Sigmoid colon (tissue), 7 donors: ENCODE measurements around the gene ETV3L. TPM values are rescaled to one million over a fixed set of nuclear protein-coding genes. Genes with fewer than 3 reads are reported as not detected.
A peak's percentile ranks its signal among the peaks of the same experiment; 100 is the strongest.

Source experiments
- DNase-seq: peaks from one replicate; pipeline ENCODE4 v3.0.0-alpha.2; 2019
- H3K27ac ChIP-seq, 4 donors: fragments of 200-600 bp; sonication (generic); one replicate each; pipeline ENCODE4 v1.5.1; 2016 to 2019; ENCODE audit warnings: mild to moderate bottlenecking in 1 of 4
- H3K27me3 ChIP-seq, 3 donors: fragments of 200-600 bp; sonication (generic); one replicate each; pipeline ENCODE4 v1.5.1; 2019; ENCODE audit warnings: mild to moderate bottlenecking in 1 of 3
- H3K36me3 ChIP-seq, 4 donors: fragments of 200-600 bp; sonication (generic); one replicate each; pipeline ENCODE4 v1.5.1; 2016 to 2019
- H3K4me1 ChIP-seq, 4 donors: fragments of 200-600 bp; sonication (generic); one replicate each; pipeline ENCODE4 v1.5.1; 2017 to 2019
- H3K4me3 ChIP-seq, 4 donors: fragments of 200-600 bp; sonication (generic); one replicate each; pipeline ENCODE4 v1.5.1; 2017 to 2019; ENCODE audit warnings: mild to moderate bottlenecking in 2 of 4, moderate library complexity in 1 of 4
- H3K9me3 ChIP-seq, 4 donors: fragments of 200-600 bp in 3 of 4; sonication (generic) in 3 of 4; one replicate each; pipeline versions ENCODE4 v1.5.1 to v1.6.1; 2013 to 2019
- CTCF ChIP-seq, 4 experiments: fragments of 450-650 bp in 3 of 4; fragments of 200-600 bp in 1 of 4; IDR thresholded peaks; one replicate each; pipeline ENCODE4 v1.5.1; 2016 to 2019; ENCODE audit warnings: antibody characterized with exemption in 4 of 4, mild to moderate bottlenecking in 3 of 4, moderate library complexity in 2 of 4
- EP300 ChIP-seq, 4 donors: sonication (generic); formaldehyde crosslinking; IDR thresholded peaks; one replicate each; pipeline ENCODE4 v1.6.1; 2017; ENCODE audit warnings: antibody characterized with exemption in 4 of 4
- POLR2A ChIP-seq, 2 donors: fragments of 450-650 bp; IDR thresholded peaks; one replicate each; pipeline ENCODE4 v1.6.1; 2016; ENCODE audit warnings: antibody characterized with exemption in 2 of 2, mild to moderate bottlenecking in 2 of 2, moderate library complexity in 2 of 2
- POLR2AphosphoS5 ChIP-seq, 4 donors: sonication (generic); formaldehyde crosslinking; IDR thresholded peaks; one replicate each; pipeline ENCODE4 v1.6.1; 2017; ENCODE audit warnings: antibody characterized with exemption in 4 of 4
- WGBS, 2 donors: extraction: QIAGEN DNeasy Blood & Tissue Kit; methylation state at CpG; one replicate each; pipeline ENCODE4 v1.1.7; 2013; 5-methylcytosine and 5-hydroxymethylcytosine counted together
- intact Hi-C: fragments of 100-400 bp; cut with DNase I; formaldehyde crosslinking; loops from one replicate; pipeline ENCODE4 v1.15.1; 2023
- polyA plus RNA-seq, 3 donors: library from polyadenylated mRNA; stranded (reverse); fragments of 200-250 nt; gene quantifications; one replicate each; pipeline ENCODE4 v1.2.3, GENCODE V29; 2013
- total RNA-seq, 4 donors: library from RNA; depleted of rRNA; stranded (reverse); fragments of >200 nt; gene quantifications; one replicate each; pipeline ENCODE4 v1.1.0, GENCODE V29; 2016
- donor health status: healthy with polysubstance abuse.
- donor health status: Bipolar disorder and iron deficiency.
- donor health status: healthy.

Gene ETV3L
- total and polyA plus RNA-seq, 7 donors = 0.03 TPM; not detected in 6

- no peaks in the 10 kb centered on the region for H3K36me3 ChIP-seq
- no peak overlapping the region for H3K4me3 ChIP-seq
- H3K9me3 ChIP-seq = no peaks in the 10 kb centered on the region
- peak; percentile 19 for DNase-seq
- H3K4me1 ChIP-seq = peaks cover 0 to 12% (median 10%) of the 10 kb centered on the region in 4 donors
- 70 to 82% methylated on average over 4 of the region's 4 CpGs for WGBS, 2 donors
- no peaks in the 10 kb centered on the region for H3K27me3 ChIP-seq
- H3K27ac ChIP-seq = no peak overlapping the region
- intact Hi-C loops = no loop called here
- TF ChIP-seq EP300 (IDR thresholded peaks at IDR 0.05) (no peak), POLR2A (IDR thresholded peaks at IDR 0.05) (no peak), CTCF (IDR thresholded peaks at IDR 0.05) (no peak)
Measured at GRCh38 chr1:157095091-157095490, 4.5 kb downstream of the ETV3L start.

- Histone ChIP-seq H3K36me3 (no peaks in the 10 kb centered on the region), H3K27me3 (no peaks in the 10 kb centered on the region), H3K27ac (no peak overlapping the region), H3K4me1 (peaks cover 0 to 16% (median 11%) of the 10 kb centered on the region in 4 donors), H3K9me3 (no peaks in the 10 kb centered on the region), H3K4me3 (no peak overlapping the region)
- peak; percentile 63 for DNase-seq
- 67 to 71% methylated on average over 8 of the region's 8 CpGs for WGBS, 2 donors
- TF ChIP-seq POLR2A (IDR thresholded peaks at IDR 0.05) (no peak), POLR2AphosphoS5 (IDR thresholded peaks at IDR 0.05) (no peak), CTCF (IDR thresholded peaks at IDR 0.05) (no peak), EP300 (IDR thresholded peaks at IDR 0.05) (no peak)
- intact Hi-C loops = no loop called here
Measured at GRCh38 chr1:157092831-157093230, 6.8 kb downstream of the ETV3L start.

- Histone ChIP-seq H3K36me3 (no peaks in the 10 kb centered on the region), H3K4me3 (no peak overlapping the region), H3K27me3 (no peaks in the 10 kb centered on the region), H3K9me3 (no peaks in the 10 kb centered on the region), H3K4me1 (peaks cover 0 to 16% (median 11%) of the 10 kb centered on the region in 4 donors), H3K27ac (no peak overlapping the region)
- intact Hi-C loops = no loop called here
- no peak for TF ChIP-seq POLR2AphosphoS5 (IDR thresholded peaks at IDR 0.05)
- no peak for TF ChIP-seq POLR2A (IDR thresholded peaks at IDR 0.05)
- no peak for TF ChIP-seq EP300 (IDR thresholded peaks at IDR 0.05)
- TF ChIP-seq CTCF (IDR thresholded peaks at IDR 0.05) = no peak
- DNase-seq = peak; percentile 48
- WGBS, 2 donors = 78 to 80% methylated on average over 4 of the region's 4 CpGs
Measured at GRCh38 chr1:157091668-157092273, 7.8 kb downstream of the ETV3L start.

GRCh38 chr1:157091186-157091585 is 8.4 kb downstream of the ETV3L start:
- 90 to 92% methylated on average over 4 of the region's 4 CpGs for WGBS, 2 donors
- TF ChIP-seq EP300 (IDR thresholded peaks at IDR 0.05) = no peak
- TF ChIP-seq CTCF (IDR thresholded peaks at IDR 0.05) = no peak
- no peak for TF ChIP-seq POLR2A (IDR thresholded peaks at IDR 0.05)
- no peak for TF ChIP-seq POLR2AphosphoS5 (IDR thresholded peaks at IDR 0.05)
- no peak overlapping the region for H3K27ac ChIP-seq
- no peaks in the 10 kb centered on the region for H3K27me3 ChIP-seq
- peak; percentile 37 for DNase-seq
- H3K9me3 ChIP-seq = no peaks in the 10 kb centered on the region
- peaks cover 0 to 16% (median 11%) of the 10 kb centered on the region in 4 donors for H3K4me1 ChIP-seq
- intact Hi-C loops = no loop called here
- no peaks in the 10 kb centered on the region for H3K36me3 ChIP-seq
- no peak overlapping the region for H3K4me3 ChIP-seq

- intact Hi-C loops = loop anchor here (1.0 kb wide), 1 partner anchor 66 kb away; no protein-coding TSS in a partner anchor
- no peaks in the 10 kb centered on the region for H3K27me3 ChIP-seq
- H3K36me3 ChIP-seq = no peaks in the 10 kb centered on the region
- H3K27ac ChIP-seq = no peak overlapping the region
- WGBS, 2 donors = 60 to 68% methylated on average over 3 of the region's 3 CpGs
- peaks cover 0 to 16% (median 11%) of the 10 kb centered on the region in 4 donors for H3K4me1 ChIP-seq
- H3K4me3 ChIP-seq = no peak overlapping the region
- H3K9me3 ChIP-seq = no peaks in the 10 kb centered on the region
- no peak for TF ChIP-seq CTCF (IDR thresholded peaks at IDR 0.05)
- peak; percentile 45 for DNase-seq
Measured at GRCh38 chr1:157090771-157091170, 8.8 kb downstream of the ETV3L start.
